Esophagus (tissue), 2 donors: Measurements from ENCODE around the gene ARSB. TPM values are rescaled to one million over a fixed set of nuclear protein-coding genes. Genes with fewer than 3 reads are reported as not detected.
"Not testable (repeated sequence)": the region's sequence is repeated elsewhere in the genome, so short reads cannot be mapped to it uniquely, and the experiment has no call there.

ENCODE experiments used
- H3K27ac ChIP-seq, 2 donors: one replicate each; pipeline ENCODE4 v1.5.1; 2013; ENCODE audit warnings: low read depth in 2 of 2, mild to moderate bottlenecking in 2 of 2, inconsistent platforms in 1 of 2, low read length in 1 of 2, moderate library complexity in 1 of 2
- H3K27me3 ChIP-seq, 2 donors: one replicate each; pipeline ENCODE4 v1.6.1; 2013; ENCODE audit warnings: low read length in 2 of 2, control low read depth in 1 of 2, mild to moderate bottlenecking in 1 of 2; ENCODE audit not compliant: insufficient read depth in 2 of 2, control insufficient read depth in 1 of 2
- H3K36me3 ChIP-seq, 2 donors: one replicate each; pipeline ENCODE4 v1.6.1; 2013; ENCODE audit warnings: low read length in 1 of 2; ENCODE audit not compliant: control insufficient read depth in 2 of 2, insufficient read depth in 2 of 2
- H3K4me1 ChIP-seq, 2 donors: one replicate each; pipeline ENCODE4 v1.6.1; 2013; ENCODE audit warnings: low read length in 1 of 2; ENCODE audit not compliant: control insufficient read depth in 2 of 2, insufficient read depth in 2 of 2
- H3K4me3 ChIP-seq, 2 donors: one replicate each; pipeline ENCODE4 v1.5.1; 2013; ENCODE audit warnings: low read length in 2 of 2, mild to moderate bottlenecking in 2 of 2, low read depth in 1 of 2, moderate library complexity in 1 of 2
- H3K9me3 ChIP-seq, 2 donors: one replicate each; pipeline ENCODE4 v1.6.1; 2013; ENCODE audit warnings: mild to moderate bottlenecking in 2 of 2, low read depth in 1 of 2, low read length in 1 of 2, moderate library complexity in 1 of 2; ENCODE audit not compliant: control insufficient read depth in 2 of 2, insufficient read depth in 1 of 2
- whole genome bisulfite sequencing, 2 donors: extraction: QIAGEN DNeasy Blood & Tissue Kit; methylation state at CpG; one replicate each; pipeline ENCODE4 v1.1.7; 2013; 5-methylcytosine and 5-hydroxymethylcytosine counted together
- polyA plus RNA-seq, 2 donors: library from polyadenylated mRNA; stranded (reverse); fragments of 200-250 nt; gene quantifications; one replicate each; pipeline ENCODE4 v1.2.3, GENCODE V29; 2013
- donor health status: healthy with polysubstance abuse.
- donor health status: Bipolar disorder and iron deficiency.

ARSB gene
- polyA plus RNA-seq, 2 donors = 0.61 to 1.7 TPM

GRCh38 chr5:78771260-78772205 is 213.6 kb downstream of the ARSB start:
- 30 to 38% methylated on average over 13 of the region's 13 CpGs for WGBS, 2 donors
- Histone ChIP-seq H3K27ac (no peak overlapping the region), H3K9me3 (no peaks in the 10 kb centered on the region), H3K4me1 (peaks cover 0 to 2% of the 10 kb centered on the region in 2 donors), H3K36me3 (no peaks in the 10 kb centered on the region), H3K27me3 (no peaks in the 10 kb centered on the region), H3K4me3 (no peak overlapping the region)

- Histone ChIP-seq H3K27ac (no peak overlapping the region), H3K36me3 (no peaks in the 10 kb centered on the region), H3K27me3 (no peaks in the 10 kb centered on the region), H3K4me1 (peaks cover 0 to 2% of the 10 kb centered on the region in 2 donors), H3K9me3 (no peaks in the 10 kb centered on the region), H3K4me3 (no peak overlapping the region)
- WGBS, 2 donors = 74 to 80% methylated on average over 7 of the region's 7 CpGs
These were observed 216.2 kb downstream of the ARSB start for GRCh38 chr5:78768781-78769380.

GRCh38 chr5:78766412-78766762 is 218.7 kb downstream of the ARSB start:
- Histone ChIP-seq H3K9me3 (no peaks in the 10 kb centered on the region), H3K27ac (no peak overlapping the region), H3K4me1 (no peaks in the 10 kb centered on the region), H3K36me3 (no peaks in the 10 kb centered on the region), H3K4me3 (no peak overlapping the region), H3K27me3 (no peaks in the 10 kb centered on the region)
- 76 to 85% methylated on average over 5 of the region's 5 CpGs for WGBS, 2 donors

- no peaks in the 10 kb centered on the region for H3K4me1 ChIP-seq
- H3K36me3 ChIP-seq = no peaks in the 10 kb centered on the region
- H3K9me3 ChIP-seq = no peaks in the 10 kb centered on the region
- no peak overlapping the region for H3K4me3 ChIP-seq
- H3K27ac ChIP-seq = no peak overlapping the region
- 51% methylated on average over 7 of the region's 7 CpGs for WGBS, 2 donors
- H3K27me3 ChIP-seq = no peaks in the 10 kb centered on the region
These were observed 219.2 kb downstream of the ARSB start for GRCh38 chr5:78765756-78766411.

GRCh38 chr5:78765116-78765515 is 220.0 kb downstream of the ARSB start:
- no peaks in the 10 kb centered on the region for H3K9me3 ChIP-seq
- no peaks in the 10 kb centered on the region for H3K4me1 ChIP-seq
- H3K4me3 ChIP-seq = no peak overlapping the region
- WGBS, 2 donors = 86% methylated on average over 5 of the region's 5 CpGs
- no peaks in the 10 kb centered on the region for H3K27me3 ChIP-seq
- H3K36me3 ChIP-seq = no peaks in the 10 kb centered on the region
- no peak overlapping the region for H3K27ac ChIP-seq

GRCh38 chr5:78763659-78764189 is 221.4 kb downstream of the ARSB start:
- no peaks in the 10 kb centered on the region for H3K4me1 ChIP-seq
- H3K36me3 ChIP-seq = no peaks in the 10 kb centered on the region
- no peak overlapping the region for H3K27ac ChIP-seq
- no peak overlapping the region for H3K4me3 ChIP-seq
- H3K27me3 ChIP-seq = no peaks in the 10 kb centered on the region
- H3K9me3 ChIP-seq = no peaks in the 10 kb centered on the region
- WGBS, 2 donors = 70 to 85% methylated on average over 6 of the region's 6 CpGs

- H3K27me3 ChIP-seq, H3K36me3 ChIP-seq, H3K27ac ChIP-seq, H3K9me3 ChIP-seq, H3K4me1 ChIP-seq, H3K4me3 ChIP-seq: not testable (repeated sequence)
- WGBS, 2 donors = 97 to 98% methylated on average over 5 of the region's 5 CpGs
These were observed 222.4 kb downstream of the ARSB start for GRCh38 chr5:78762743-78763142.

DNA sequence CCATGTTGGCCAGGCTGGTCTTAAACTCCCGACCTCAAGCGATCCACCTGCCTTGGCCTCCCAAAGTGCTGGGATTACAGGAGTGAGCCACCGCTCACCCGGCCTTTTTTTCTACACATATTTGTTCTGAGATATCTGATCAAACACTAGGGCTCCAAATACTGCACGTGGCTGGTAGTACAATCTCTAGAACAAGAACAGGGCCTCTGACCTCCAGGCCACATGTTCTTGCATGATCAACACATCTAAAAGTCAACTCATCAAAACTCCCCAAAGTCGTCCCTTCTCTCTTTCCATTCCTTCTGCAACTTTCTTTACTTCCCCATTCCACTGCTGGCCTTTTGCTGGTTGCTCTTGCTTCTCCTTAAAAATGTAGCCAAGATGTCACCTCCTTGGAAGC is 223.3 kb downstream of the ARSB start:
- WGBS, 2 donors = 84 to 87% methylated on average over 6 of the region's 6 CpGs
- H3K27me3 ChIP-seq = no peaks in the 10 kb centered on the region
- no peak overlapping the region for H3K27ac ChIP-seq
- no peak overlapping the region for H3K4me3 ChIP-seq
- no peaks in the 10 kb centered on the region for H3K4me1 ChIP-seq
- no peaks in the 10 kb centered on the region for H3K36me3 ChIP-seq
- peaks cover 0 to 2% of the 10 kb centered on the region in 2 donors for H3K9me3 ChIP-seq

- Histone ChIP-seq H3K4me3 (no peak overlapping the region), H3K4me1 (no peaks in the 10 kb centered on the region), H3K27ac (no peak overlapping the region), H3K9me3 (peaks cover 0 to 2% of the 10 kb centered on the region in 2 donors), H3K27me3 (no peaks in the 10 kb centered on the region), H3K36me3 (no peaks in the 10 kb centered on the region)
These were observed 224.3 kb downstream of the ARSB start for GRCh38 chr5:78760770-78761169.
